Measurements from ENCODE around the gene MDH1. TPM values are rescaled to one million over a fixed set of nuclear protein-coding genes. Genes with fewer than 3 reads are reported as not detected.

Gene MDH1
- total and polyA plus RNA-seq, 9 of the 15 experiments (the other 6 are each of a cell fraction or from before 2014, with no cell fraction given) = 191 to 1,225 (median 284) TPM

- Histone ChIP-seq H3K4me3 (no peak overlapping the region), H3K27me3 (ENCODE audit: control insufficient read depth in 2 of 2, insufficient read depth in 2 of 2, low read length in 2 of 2) (no peaks in the 10 kb centered on the region), H3K79me2 (ENCODE audit: control insufficient read depth, insufficient read depth, low read length) (no peaks in the 10 kb centered on the region), H3K27ac (ENCODE audit: extremely low read depth, low read depth, low read length) (no peak overlapping the region), H3K9me1 (ENCODE audit: control insufficient read depth, insufficient read depth, low read length) (no peaks in the 10 kb centered on the region), H3K4me1 (replicated peaks in 1 of 2; ENCODE audit: control insufficient read depth in 2 of 2, insufficient read depth in 2 of 2, low read length in 2 of 2) (no peaks in the 10 kb centered on the region; a peak in 1 of 5 replicates), H2AFZ (ENCODE audit: low read depth, low read length) (no peak overlapping the region), H3K9ac (ENCODE audit: insufficient read depth in 1 of 2, low read depth in 2 of 2, low read length in 2 of 2) (no peak overlapping the region), H3K36me3 (ENCODE audit: control insufficient read depth, insufficient read depth, low read length) (no peaks in the 10 kb centered on the region), H4K20me1 (replicated peaks; ENCODE audit: control insufficient read depth, insufficient read depth, low read length) (no peaks in the 10 kb centered on the region), H3K9me3 (replicated peaks; ENCODE audit: control insufficient read depth, insufficient read depth, low read depth, low read length) (no peaks in the 10 kb centered on the region), H3K4me2 (ENCODE audit: insufficient read depth, low read length) (no peak overlapping the region)
- no TSS peak for BruUV-seq (replicated peaks)
- in situ Hi-C loops (cut with MboI) = no loop called here
- ChIA-PET CTCF (ENCODE audit: low intra/inter-chr PET ratio) (no interaction called here), POLR2A (no interaction called here)
- no peak for DNase-seq (ENCODE audit: extremely low read depth in 1 of 4, low spot score in 3 of 4)
- 30% methylated on average over 2 of the region's 2 CpGs for whole genome bisulfite sequencing (ENCODE audit: insufficient coverage, low coverage, missing lambda C conversion rate)
- TF ChIP-seq GATA2 (CRISPR knock-in tag; IDR thresholded peaks at IDR 0.05) = no peak
- no peak for TF ChIP-seq ZNF449 (CRISPR knock-in tag; IDR thresholded peaks at IDR 0.05)
- no peak for TF ChIP-seq BCL6 (CRISPR knock-in tag; IDR thresholded peaks at IDR 0.05)
- TF ChIP-seq XRCC5 (IDR thresholded peaks at IDR 0.05; ENCODE audit: low read depth, low read length) = no peak
- no peak for TF ChIP-seq ZNF695 (CRISPR knock-in tag; IDR thresholded peaks at IDR 0.05)
- TF ChIP-seq FOXK2 (conservative IDR thresholded peaks at IDR 0.05 in 1 of 2, IDR thresholded peaks at IDR 0.05 in 1 of 2; ENCODE audit: low read depth in 2 of 2) = no peak
- no peak for TF ChIP-seq TSC22D4 (tag; IDR thresholded peaks at IDR 0.05)
- TF ChIP-seq POLR2AphosphoS5 (IDR thresholded peaks at IDR 0.05; ENCODE audit: control insufficient read depth, insufficient read depth, low read depth, low read length) = no peak
- TF ChIP-seq, protein P1, sequence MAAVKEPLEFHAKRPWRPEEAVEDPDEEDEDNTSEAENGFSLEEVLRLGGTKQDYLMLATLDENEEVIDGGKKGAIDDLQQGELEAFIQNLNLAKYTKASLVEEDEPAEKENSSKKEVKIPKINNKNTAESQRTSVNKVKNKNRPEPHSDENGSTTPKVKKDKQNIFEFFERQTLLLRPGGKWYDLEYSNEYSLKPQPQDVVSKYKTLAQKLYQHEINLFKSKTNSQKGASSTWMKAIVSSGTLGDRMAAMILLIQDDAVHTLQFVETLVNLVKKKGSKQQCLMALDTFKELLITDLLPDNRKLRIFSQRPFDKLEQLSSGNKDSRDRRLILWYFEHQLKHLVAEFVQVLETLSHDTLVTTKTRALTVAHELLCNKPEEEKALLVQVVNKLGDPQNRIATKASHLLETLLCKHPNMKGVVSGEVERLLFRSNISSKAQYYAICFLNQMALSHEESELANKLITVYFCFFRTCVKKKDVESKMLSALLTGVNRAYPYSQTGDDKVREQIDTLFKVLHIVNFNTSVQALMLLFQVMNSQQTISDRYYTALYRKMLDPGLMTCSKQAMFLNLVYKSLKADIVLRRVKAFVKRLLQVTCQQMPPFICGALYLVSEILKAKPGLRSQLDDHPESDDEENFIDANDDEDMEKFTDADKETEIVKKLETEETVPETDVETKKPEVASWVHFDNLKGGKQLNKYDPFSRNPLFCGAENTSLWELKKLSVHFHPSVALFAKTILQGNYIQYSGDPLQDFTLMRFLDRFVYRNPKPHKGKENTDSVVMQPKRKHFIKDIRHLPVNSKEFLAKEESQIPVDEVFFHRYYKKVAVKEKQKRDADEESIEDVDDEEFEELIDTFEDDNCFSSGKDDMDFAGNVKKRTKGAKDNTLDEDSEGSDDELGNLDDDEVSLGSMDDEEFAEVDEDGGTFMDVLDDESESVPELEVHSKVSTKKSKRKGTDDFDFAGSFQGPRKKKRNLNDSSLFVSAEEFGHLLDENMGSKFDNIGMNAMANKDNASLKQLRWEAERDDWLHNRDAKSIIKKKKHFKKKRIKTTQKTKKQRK (IDR thresholded peaks at IDR 0.05; ENCODE audit: borderline replicate concordance, low read depth, low read length) = no peak
- TF ChIP-seq FOXJ3 (CRISPR knock-in tag; IDR thresholded peaks at IDR 0.05) = no peak
- no peak for TF ChIP-seq ZNF41 (CRISPR knock-in tag; conservative IDR thresholded peaks at IDR 0.05)
- no peak for TF ChIP-seq ZNF511 (CRISPR knock-in tag; IDR thresholded peaks at IDR 0.05)
- intact Hi-C loops (cut with micrococcal nuclease) = no loop called here
- ATAC-seq = no peak
- FAIRE-seq = no peak
Measured at GRCh38 chr2:63571291-63571690, 17.5 kb upstream of the MDH1 start.

Measured in K562 (cell line).